ENCODE measurements around the gene TBX5. TPM values are rescaled to one million over a fixed set of nuclear protein-coding genes. Genes with fewer than 3 reads are reported as not detected.

The TBX5 gene
- polyA plus RNA-seq, 1 of the 3 experiments (the other 2 are of a cell fraction), result not detected

- H3K27me3 ChIP-seq (ENCODE audit: insufficient read depth), result peaks cover 92% of the 10 kb centered on the region
- ChIA-PET CTCF (no interaction called here), POLR2A (no interaction called here)
- H3K79me2 ChIP-seq (ENCODE audit: insufficient read depth), result no peaks in the 10 kb centered on the region
- WGBS (ENCODE audit: low lambda C conversion rate), result 9% methylated on average over 10 of the region's 10 CpGs
- no peak overlapping the region for H3K9ac ChIP-seq
- no peak overlapping the region for H3K4me3 ChIP-seq (ENCODE audit: low read depth in 2 of 2, low read length in 1 of 2)
- H3K4me1 ChIP-seq (ENCODE audit: control insufficient read depth in 1 of 2, insufficient read depth in 2 of 2, low read depth in 1 of 2, low read length in 1 of 2), result no peaks in the 10 kb centered on the region
- H3K4me2 ChIP-seq, result no peak overlapping the region
- H3K36me3 ChIP-seq (replicated peaks in 1 of 2; ENCODE audit: control insufficient read depth in 1 of 2, insufficient read depth in 2 of 2, low read length in 1 of 2), result no peaks in the 10 kb centered on the region
- no peaks in the 10 kb centered on the region for H3K9me3 ChIP-seq
- no peak overlapping the region for H3K27ac ChIP-seq (ENCODE audit: low read depth in 2 of 2, low read length in 1 of 2)
- no peak for DNase-seq
- H3F3A ChIP-seq (replicated peaks; ENCODE audit: insufficient read depth), result no peaks in the 10 kb centered on the region
- no peaks in the 10 kb centered on the region for H4K20me1 ChIP-seq (ENCODE audit: insufficient read depth)
- H2AFZ ChIP-seq (ENCODE audit: low read depth), result no peak overlapping the region
- no peaks in the 10 kb centered on the region for H3K9me2 ChIP-seq
- TF ChIP-seq RXRA (IDR thresholded peaks at IDR 0.05; ENCODE audit: borderline replicate concordance, low read depth), result no peak
- no peak for TF ChIP-seq MAX (IDR thresholded peaks at IDR 0.05; ENCODE audit: low read depth)
- TF ChIP-seq ZBTB33 (IDR thresholded peaks at IDR 0.05; ENCODE audit: borderline replicate concordance, low read depth), result no peak
- no peak for TF ChIP-seq MXI1 (IDR thresholded peaks at IDR 0.05; ENCODE audit: low read depth, low read length)
- TF ChIP-seq NRF1 (IDR thresholded peaks at IDR 0.05; ENCODE audit: low read depth, low read length), result no peak
- no peak for TF ChIP-seq SMC3 (IDR thresholded peaks at IDR 0.05; ENCODE audit: low read depth, low read length)
- no peak for TF ChIP-seq FOSL2 (IDR thresholded peaks at IDR 0.05; ENCODE audit: borderline replicate concordance, low read depth)
Observed at GRCh38 chr12:114401328-114402083, 4.4 kb downstream of the TBX5 start.

- Histone ChIP-seq H3K4me2 (no peak overlapping the region), H3K4me1 (ENCODE audit: control insufficient read depth in 1 of 2, insufficient read depth in 2 of 2, low read depth in 1 of 2, low read length in 1 of 2) (no peaks in the 10 kb centered on the region), H3K27ac (ENCODE audit: low read depth in 2 of 2, low read length in 1 of 2) (no peak overlapping the region), H3K4me3 (ENCODE audit: low read depth in 2 of 2, low read length in 1 of 2) (no peak overlapping the region), H3K9ac (no peak overlapping the region), H2AFZ (ENCODE audit: low read depth) (no peak overlapping the region), H4K20me1 (ENCODE audit: insufficient read depth) (no peaks in the 10 kb centered on the region), H3K79me2 (ENCODE audit: insufficient read depth) (no peaks in the 10 kb centered on the region), H3K9me3 (no peaks in the 10 kb centered on the region), H3F3A (replicated peaks; ENCODE audit: insufficient read depth) (no peaks in the 10 kb centered on the region), H3K9me2 (no peaks in the 10 kb centered on the region), H3K36me3 (replicated peaks in 1 of 2; ENCODE audit: control insufficient read depth in 1 of 2, insufficient read depth in 2 of 2, low read length in 1 of 2) (no peaks in the 10 kb centered on the region), H3K27me3 (ENCODE audit: insufficient read depth) (peaks cover 91% of the 10 kb centered on the region)
- TF ChIP-seq CTCF (IDR thresholded peaks at IDR 0.05) (no peak), YY1 (IDR thresholded peaks at IDR 0.05; ENCODE audit: low read depth) (no peak), EZH2phosphoT487 (IDR thresholded peaks at IDR 0.05; ENCODE audit: borderline replicate concordance, low read depth) (no peak), RFX5 (IDR thresholded peaks at IDR 0.05; ENCODE audit: low read length) (no peak), PBX3 (IDR thresholded peaks at IDR 0.05) (no peak), CHD2 (IDR thresholded peaks at IDR 0.05; ENCODE audit: low read length, partially characterized antibody) (no peak), EP300 (IDR thresholded peaks at IDR 0.05; ENCODE audit: borderline replicate concordance in 1 of 2, low read depth in 1 of 2, low read length in 1 of 2) (no peak), RCOR1 (IDR thresholded peaks at IDR 0.05; ENCODE audit: low read length) (no peak), TEAD4 (IDR thresholded peaks at IDR 0.05; ENCODE audit: borderline replicate concordance, insufficient read depth) (no peak), ZBTB33 (IDR thresholded peaks at IDR 0.05; ENCODE audit: borderline replicate concordance, low read depth) (no peak), ELF1 (IDR thresholded peaks at IDR 0.05) (no peak), SMC3 (IDR thresholded peaks at IDR 0.05; ENCODE audit: low read depth, low read length) (no peak), JUND (IDR thresholded peaks at IDR 0.05) (no peak), GABPA (IDR thresholded peaks at IDR 0.05; ENCODE audit: low read depth) (no peak)
- no peak for DNase-seq
- 11% methylated on average over 12 of the region's 25 CpGs for WGBS (ENCODE audit: low lambda C conversion rate)
- POLR2A ChIA-PET, result no interaction called here
- CTCF ChIA-PET, result no interaction called here
Observed at GRCh38 chr12:114400925-114401324, 5.0 kb downstream of the TBX5 start.

All from SK-N-SH (cell line).